Measurements from ENCODE around the gene NMRK2. TPM values are rescaled to one million over a fixed set of nuclear protein-coding genes. Genes with fewer than 3 reads are reported as not detected.
A peak's percentile ranks its signal among the peaks of the same experiment; 100 is the strongest.

The NMRK2 gene
- total and polyA plus RNA-seq, 2 of the 13 experiments (the other 11 are each of a cell fraction or from before 2014, with no cell fraction given), result not detected

DNA sequence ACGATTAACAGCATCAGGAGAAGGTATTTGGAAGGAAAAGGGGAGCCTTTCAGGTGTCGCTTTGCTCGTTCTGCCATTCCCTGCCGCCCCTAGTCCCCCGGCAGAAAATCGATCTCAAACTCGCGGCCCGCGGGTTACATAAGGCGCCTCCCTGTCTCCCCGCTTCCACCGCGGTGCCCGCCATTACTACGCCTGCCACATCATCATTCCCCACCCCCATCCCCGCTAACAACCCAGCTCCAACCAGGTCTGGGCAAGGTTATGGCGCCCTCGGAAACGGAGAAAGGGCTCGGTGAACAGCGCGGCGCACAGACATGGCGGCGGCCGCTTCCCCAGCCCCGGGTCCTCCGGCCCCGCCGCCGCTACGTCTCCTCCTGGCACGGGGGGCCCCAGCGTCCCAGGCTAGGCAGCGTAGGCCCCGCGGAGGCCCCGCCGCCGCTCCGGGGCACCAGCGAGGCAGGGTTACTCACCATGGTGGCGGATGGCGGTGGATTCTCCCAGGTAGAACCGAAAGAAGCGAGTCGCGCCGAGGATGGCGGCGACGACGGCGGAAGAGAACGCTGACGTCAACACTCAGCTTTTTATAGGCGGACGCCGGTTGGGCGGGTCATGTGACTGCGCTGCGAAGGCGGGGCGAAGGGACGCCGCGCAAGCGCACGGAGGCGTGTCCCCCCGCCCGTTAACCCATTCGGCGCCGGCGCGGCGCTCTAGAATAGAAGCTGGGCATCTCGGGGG lies 52.2 kb downstream of the NMRK2 start, which contains the start of gene EEF2 (continued):
- TF ChIP-seq, protein P1, sequence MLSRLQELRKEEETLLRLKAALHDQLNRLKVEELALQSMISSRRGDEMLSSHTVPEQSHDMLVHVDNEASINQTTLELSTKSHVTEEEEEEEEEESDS (CRISPR knock-in tag; IDR thresholded peaks at IDR 0.05; ENCODE audit: borderline replicate concordance), result 0 out of 2 replicates have a peak, but pooled peaks have one; percentile 90
- TF ChIP-seq ZNF766 (CRISPR knock-in tag; IDR thresholded peaks at IDR 0.05; ENCODE audit: borderline replicate concordance) (peak; percentile 71), MTF1 (CRISPR knock-in tag; IDR thresholded peaks at IDR 0.05) (no peak), ZNF34 (CRISPR knock-in tag; IDR thresholded peaks at IDR 0.05; ENCODE audit: borderline replicate concordance) (peak; percentile 85), ZNF75D (CRISPR knock-in tag; IDR thresholded peaks at IDR 0.05; ENCODE audit: borderline replicate concordance) (no peak), ELF1 (CRISPR knock-in tag; IDR thresholded peaks at IDR 0.05) (peak; percentile 72), CC2D1A (CRISPR knock-in tag; IDR thresholded peaks at IDR 0.05) (no peak; the same call in 1 of the 2 replicates), EHMT2 (IDR thresholded peaks at IDR 0.05; ENCODE audit: borderline replicate concordance, low read depth, low read length) (no peak), ZNF331 (CRISPR knock-in tag; IDR thresholded peaks at IDR 0.05) (peak; percentile 83), TAF1 (CRISPR knock-in tag; IDR thresholded peaks at IDR 0.05) (peak; percentile 100), ZNF816 (CRISPR knock-in tag; IDR thresholded peaks at IDR 0.05; ENCODE audit: borderline replicate concordance) (peak; percentile 81; the same call in 1 of the 2 replicates), IRX3 (CRISPR knock-in tag; IDR thresholded peaks at IDR 0.05; ENCODE audit: borderline replicate concordance, low read depth) (0 out of 2 replicates have a peak, but pooled peaks have one; percentile 68), NPAS2 (CRISPR knock-in tag; IDR thresholded peaks at IDR 0.05; ENCODE audit: borderline replicate concordance) (no peak), ZNF205 (CRISPR knock-in tag; IDR thresholded peaks at IDR 0.05) (peak; percentile 84), ZNF776 (CRISPR knock-in tag; IDR thresholded peaks at IDR 0.05) (peak; percentile 83; the same call in 1 of the 2 replicates), NCOR1 (IDR thresholded peaks at IDR 0.05; ENCODE audit: borderline replicate concordance, low read length) (peak; percentile 56; the same call in 1 of the 2 replicates), XBP1 (CRISPR knock-in tag; IDR thresholded peaks at IDR 0.05) (peak; percentile 92), MTF2 (CRISPR knock-in tag; IDR thresholded peaks at IDR 0.05; ENCODE audit: borderline replicate concordance) (0 out of 2 replicates have a peak, but pooled peaks have one; percentile 40), TBX3 (IDR thresholded peaks at IDR 0.05; ENCODE audit: borderline replicate concordance) (no peak), ASH2L (IDR thresholded peaks at IDR 0.05; ENCODE audit: insufficient read length, low read depth, low read length) (peak; percentile 97)
- TF ChIP-seq, protein P2, sequence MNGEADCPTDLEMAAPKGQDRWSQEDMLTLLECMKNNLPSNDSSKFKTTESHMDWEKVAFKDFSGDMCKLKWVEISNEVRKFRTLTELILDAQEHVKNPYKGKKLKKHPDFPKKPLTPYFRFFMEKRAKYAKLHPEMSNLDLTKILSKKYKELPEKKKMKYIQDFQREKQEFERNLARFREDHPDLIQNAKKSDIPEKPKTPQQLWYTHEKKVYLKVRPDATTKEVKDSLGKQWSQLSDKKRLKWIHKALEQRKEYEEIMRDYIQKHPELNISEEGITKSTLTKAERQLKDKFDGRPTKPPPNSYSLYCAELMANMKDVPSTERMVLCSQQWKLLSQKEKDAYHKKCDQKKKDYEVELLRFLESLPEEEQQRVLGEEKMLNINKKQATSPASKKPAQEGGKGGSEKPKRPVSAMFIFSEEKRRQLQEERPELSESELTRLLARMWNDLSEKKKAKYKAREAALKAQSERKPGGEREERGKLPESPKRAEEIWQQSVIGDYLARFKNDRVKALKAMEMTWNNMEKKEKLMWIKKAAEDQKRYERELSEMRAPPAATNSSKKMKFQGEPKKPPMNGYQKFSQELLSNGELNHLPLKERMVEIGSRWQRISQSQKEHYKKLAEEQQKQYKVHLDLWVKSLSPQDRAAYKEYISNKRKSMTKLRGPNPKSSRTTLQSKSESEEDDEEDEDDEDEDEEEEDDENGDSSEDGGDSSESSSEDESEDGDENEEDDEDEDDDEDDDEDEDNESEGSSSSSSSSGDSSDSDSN (CRISPR knock-in tag; IDR thresholded peaks at IDR 0.05), result peak; percentile 81
- TF ChIP-seq, protein P3, sequence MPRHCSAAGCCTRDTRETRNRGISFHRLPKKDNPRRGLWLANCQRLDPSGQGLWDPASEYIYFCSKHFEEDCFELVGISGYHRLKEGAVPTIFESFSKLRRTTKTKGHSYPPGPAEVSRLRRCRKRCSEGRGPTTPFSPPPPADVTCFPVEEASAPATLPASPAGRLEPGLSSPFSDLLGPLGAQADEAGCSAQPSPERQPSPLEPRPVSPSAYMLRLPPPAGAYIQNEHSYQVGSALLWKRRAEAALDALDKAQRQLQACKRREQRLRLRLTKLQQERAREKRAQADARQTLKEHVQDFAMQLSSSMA (CRISPR knock-in tag; IDR thresholded peaks at IDR 0.05), result 0 out of 2 replicates have a peak, but pooled peaks have one; percentile 48
- TF ChIP-seq, protein P4, sequence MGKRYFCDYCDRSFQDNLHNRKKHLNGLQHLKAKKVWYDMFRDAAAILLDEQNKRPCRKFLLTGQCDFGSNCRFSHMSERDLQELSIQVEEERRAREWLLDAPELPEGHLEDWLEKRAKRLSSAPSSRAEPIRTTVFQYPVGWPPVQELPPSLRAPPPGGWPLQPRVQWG (CRISPR knock-in tag; IDR thresholded peaks at IDR 0.05; ENCODE audit: borderline replicate concordance, low read depth), result no peak
- TF ChIP-seq, protein P5, sequence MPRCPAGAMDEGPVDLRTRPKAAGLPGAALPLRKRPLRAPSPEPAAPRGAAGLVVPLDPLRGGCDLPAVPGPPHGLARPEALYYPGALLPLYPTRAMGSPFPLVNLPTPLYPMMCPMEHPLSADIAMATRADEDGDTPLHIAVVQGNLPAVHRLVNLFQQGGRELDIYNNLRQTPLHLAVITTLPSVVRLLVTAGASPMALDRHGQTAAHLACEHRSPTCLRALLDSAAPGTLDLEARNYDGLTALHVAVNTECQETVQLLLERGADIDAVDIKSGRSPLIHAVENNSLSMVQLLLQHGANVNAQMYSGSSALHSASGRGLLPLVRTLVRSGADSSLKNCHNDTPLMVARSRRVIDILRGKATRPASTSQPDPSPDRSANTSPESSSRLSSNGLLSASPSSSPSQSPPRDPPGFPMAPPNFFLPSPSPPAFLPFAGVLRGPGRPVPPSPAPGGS (CRISPR knock-in tag; IDR thresholded peaks at IDR 0.05), result peak; percentile 79; the same call in 1 of the 2 replicates
